Measurements from ENCODE around the gene HSPB6.

GRCh38 chr19:35713506-35713850 is 43.4 kb downstream of the HSPB6 start:
- TF ChIP-seq POLR2A (IDR thresholded peaks at IDR 0.05), result no peak
- no peak for TF ChIP-seq CTCF (IDR thresholded peaks at IDR 0.05)
- TF ChIP-seq EP300 (IDR thresholded peaks at IDR 0.05), result no peak

Measured in ovary (tissue), 3 donors.